Peyer's patch (tissue), 4 donors: ENCODE measurements around the gene H2AZ2.

ENCODE experiments used
- POLR2A ChIP-seq, 2 donors: fragments of 450-650 bp; IDR thresholded peaks; one replicate each; pipeline ENCODE4 v1.5.1; 2017; ENCODE audit warnings: antibody characterized with exemption in 2 of 2, mild to moderate bottlenecking in 2 of 2, moderate library complexity in 2 of 2
- TF ChIP-seq, protein P1 (sequence below), 6 experiments: fragments of 450-650 bp in 4 of 6; fragments of 200-600 bp in 2 of 6; sonication (generic) in 1 of 6; IDR thresholded peaks; one replicate each; pipeline ENCODE4 v1.5.1; 2017 to 2019; ENCODE audit warnings: antibody characterized with exemption in 6 of 6, mild to moderate bottlenecking in 3 of 6, moderate library complexity in 1 of 6

DNA sequence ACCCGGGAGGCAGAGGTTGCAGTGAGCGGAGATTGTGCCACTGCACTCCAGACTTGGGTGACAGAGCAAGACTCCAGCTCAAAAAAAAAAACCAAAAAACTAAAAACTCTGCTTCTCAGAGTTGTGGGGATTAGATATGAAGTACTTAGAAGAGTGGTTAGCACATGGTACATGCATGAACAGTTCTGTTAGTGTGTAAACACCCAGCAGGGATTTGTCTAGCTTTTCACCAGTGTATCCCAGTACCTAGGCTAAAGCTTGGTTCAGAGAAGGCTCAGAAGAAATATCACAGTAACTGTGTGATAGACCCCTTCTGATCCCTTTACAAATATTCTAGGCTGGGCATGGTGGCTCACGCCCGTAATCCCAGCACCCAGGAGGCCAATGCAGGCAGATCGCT lies 41.9 kb downstream of the H2AZ2 start:
- TF ChIP-seq, protein P1, sequence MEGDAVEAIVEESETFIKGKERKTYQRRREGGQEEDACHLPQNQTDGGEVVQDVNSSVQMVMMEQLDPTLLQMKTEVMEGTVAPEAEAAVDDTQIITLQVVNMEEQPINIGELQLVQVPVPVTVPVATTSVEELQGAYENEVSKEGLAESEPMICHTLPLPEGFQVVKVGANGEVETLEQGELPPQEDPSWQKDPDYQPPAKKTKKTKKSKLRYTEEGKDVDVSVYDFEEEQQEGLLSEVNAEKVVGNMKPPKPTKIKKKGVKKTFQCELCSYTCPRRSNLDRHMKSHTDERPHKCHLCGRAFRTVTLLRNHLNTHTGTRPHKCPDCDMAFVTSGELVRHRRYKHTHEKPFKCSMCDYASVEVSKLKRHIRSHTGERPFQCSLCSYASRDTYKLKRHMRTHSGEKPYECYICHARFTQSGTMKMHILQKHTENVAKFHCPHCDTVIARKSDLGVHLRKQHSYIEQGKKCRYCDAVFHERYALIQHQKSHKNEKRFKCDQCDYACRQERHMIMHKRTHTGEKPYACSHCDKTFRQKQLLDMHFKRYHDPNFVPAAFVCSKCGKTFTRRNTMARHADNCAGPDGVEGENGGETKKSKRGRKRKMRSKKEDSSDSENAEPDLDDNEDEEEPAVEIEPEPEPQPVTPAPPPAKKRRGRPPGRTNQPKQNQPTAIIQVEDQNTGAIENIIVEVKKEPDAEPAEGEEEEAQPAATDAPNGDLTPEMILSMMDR (IDR thresholded peaks at IDR 0.05) = no peak
- no peak for TF ChIP-seq POLR2A (IDR thresholded peaks at IDR 0.05)
